Stimulated activated CD4-positive, alpha-beta T cell treated with anti-CD3 and anti-CD28 coated beads, Interleukin-1b, Interleukin-23, amount 100 ng/mL, for 24 hours (primary cell): ENCODE results near the gene NUF2.
A peak's percentile ranks its signal among the peaks of the same experiment; 100 is the strongest.
"Not testable (repeated sequence)": the region's sequence is repeated elsewhere in the genome, so short reads cannot be mapped to it uniquely, and the experiment has no call there.

Experiments
- DNase-seq, 4 experiments: peaks; one replicate each; pipeline ENCODE4 v3.0.0-alpha.2; 2020; ENCODE audit warnings: low read depth in 4 of 4, low spot score in 1 of 4

Gene NUF2

GRCh38 chr1:163321311-163322305, at the start of gene NUF2:
Gene NUF2, plus strand, starts transcription at chr1:163321954. Its CDS starts 4,098 bp downstream, at chr1:163326052.
- DNase-seq = peak; percentile 83 to 96 (median 94)

- no peak for DNase-seq
Observed at GRCh38 chr1:163273766-163274441, 47.9 kb upstream of the NUF2 start.

GRCh38 chr1:163275222-163275621, 46.5 kb upstream of the NUF2 start:
- no peak for DNase-seq

- DNase-seq = no peak
Observed at GRCh38 chr1:163278602-163279001, 43.2 kb upstream of the NUF2 start.

GRCh38 chr1:163284867-163285266, 36.9 kb upstream of the NUF2 start:
- DNase-seq = not testable (repeated sequence)

GRCh38 chr1:163290025-163290640, 31.6 kb upstream of the NUF2 start:
- DNase-seq = no peak

GRCh38 chr1:163291461-163291860, 30.3 kb upstream of the NUF2 start:
- DNase-seq = no peak

GRCh38 chr1:163292153-163292552, 29.6 kb upstream of the NUF2 start:
- DNase-seq = not testable (repeated sequence)

- not testable (repeated sequence) for DNase-seq
Observed at GRCh38 chr1:163293497-163293896, 28.3 kb upstream of the NUF2 start.

- DNase-seq = no peak
Observed at GRCh38 chr1:163295949-163296348, 25.8 kb upstream of the NUF2 start.

GRCh38 chr1:163296504-163297263, 25.1 kb upstream of the NUF2 start:
- no peak for DNase-seq

GRCh38 chr1:163298365-163298764, 23.4 kb upstream of the NUF2 start:
- DNase-seq = no peak

GRCh38 chr1:163300568-163300967, 21.2 kb upstream of the NUF2 start:
- no peak for DNase-seq

GRCh38 chr1:163303561-163303960, 18.2 kb upstream of the NUF2 start:
- no peak for DNase-seq

- no peak for DNase-seq
Observed at GRCh38 chr1:163305441-163305840, 16.3 kb upstream of the NUF2 start.

GRCh38 chr1:163307479-163308171, 14.1 kb upstream of the NUF2 start:
- DNase-seq = no peak

- no peak for DNase-seq
Observed at GRCh38 chr1:163308811-163309210, 12.9 kb upstream of the NUF2 start.

GRCh38 chr1:163315773-163316374, 5.9 kb upstream of the NUF2 start:
- DNase-seq = peak in 3 of 4 experiments; percentile 9 to 30 (median 23)

GRCh38 chr1:163320891-163321290, 863 bp upstream of the NUF2 start:
- no peak for DNase-seq

- not testable (repeated sequence) for DNase-seq
Observed at GRCh38 chr1:163323339-163323738, 1.6 kb downstream of the NUF2 start.
